A673 (cell line): ENCODE data around the gene P2RY12.

Experiments used
- CTCF ChIP-seq: fragments of 300-800, 200-600 bp; sonication (generic); conservative IDR thresholded peaks from 2 replicates; pipeline ENCODE4 v1.5.1; 2017; ENCODE audit warnings: low read depth, mild to moderate bottlenecking, antibody characterized with exemption, low read length, moderate library complexity, mixed read lengths
- EZH2 ChIP-seq: fragments of 200-600 bp; sonication (generic); IDR thresholded peaks from 2 replicates; pipeline ENCODE4 v1.6.1; 2017; ENCODE audit warnings: borderline replicate concordance, low read depth, mild to moderate bottlenecking, mixed read lengths, antibody characterized with exemption, low read length; ENCODE audit not compliant: poor library complexity, severe bottlenecking

- TF ChIP-seq CTCF: no peak
- no peak for TF ChIP-seq EZH2
Measured at GRCh38 chr3:151345859-151346258, 38.7 kb downstream of the P2RY12 start.
